Fibroblast of skin of abdomen (primary cell): ENCODE measurements around the gene CELF6.
"Not testable (repeated sequence)": the region's sequence is repeated elsewhere in the genome, so short reads cannot be mapped to it uniquely, and the experiment has no call there.

ENCODE experiments used
- DNase-seq: peaks from one replicate; pipeline ENCODE4 v3.0.0-alpha.2; 2013

Gene CELF6

GRCh38 chr15:72315706-72316370, 4.1 kb downstream of the CELF6 start:
- DNase-seq = no peak

- no peak for DNase-seq
Measured at GRCh38 chr15:72313881-72314280, 6.1 kb downstream of the CELF6 start.

DNA sequence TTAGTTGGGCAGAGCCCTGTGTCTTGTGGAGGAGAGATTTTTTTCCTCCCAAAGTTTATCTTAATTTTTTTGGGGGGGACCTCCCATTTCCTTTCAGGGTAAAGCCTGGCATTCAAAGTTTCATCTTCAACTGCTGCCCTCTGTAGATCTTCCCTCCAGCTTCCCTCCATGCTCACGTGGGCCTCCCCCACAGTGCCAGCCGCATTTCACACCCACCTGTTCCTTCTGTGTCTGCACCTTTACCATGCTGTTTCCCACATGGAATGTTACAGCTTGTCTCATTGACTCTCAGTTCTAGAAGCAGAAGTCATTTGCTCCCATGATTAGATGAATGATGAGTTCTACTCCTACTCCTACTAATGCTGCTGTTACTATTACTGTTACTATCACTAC, 6.5 kb downstream of the CELF6 start:
- DNase-seq = no peak

DNA sequence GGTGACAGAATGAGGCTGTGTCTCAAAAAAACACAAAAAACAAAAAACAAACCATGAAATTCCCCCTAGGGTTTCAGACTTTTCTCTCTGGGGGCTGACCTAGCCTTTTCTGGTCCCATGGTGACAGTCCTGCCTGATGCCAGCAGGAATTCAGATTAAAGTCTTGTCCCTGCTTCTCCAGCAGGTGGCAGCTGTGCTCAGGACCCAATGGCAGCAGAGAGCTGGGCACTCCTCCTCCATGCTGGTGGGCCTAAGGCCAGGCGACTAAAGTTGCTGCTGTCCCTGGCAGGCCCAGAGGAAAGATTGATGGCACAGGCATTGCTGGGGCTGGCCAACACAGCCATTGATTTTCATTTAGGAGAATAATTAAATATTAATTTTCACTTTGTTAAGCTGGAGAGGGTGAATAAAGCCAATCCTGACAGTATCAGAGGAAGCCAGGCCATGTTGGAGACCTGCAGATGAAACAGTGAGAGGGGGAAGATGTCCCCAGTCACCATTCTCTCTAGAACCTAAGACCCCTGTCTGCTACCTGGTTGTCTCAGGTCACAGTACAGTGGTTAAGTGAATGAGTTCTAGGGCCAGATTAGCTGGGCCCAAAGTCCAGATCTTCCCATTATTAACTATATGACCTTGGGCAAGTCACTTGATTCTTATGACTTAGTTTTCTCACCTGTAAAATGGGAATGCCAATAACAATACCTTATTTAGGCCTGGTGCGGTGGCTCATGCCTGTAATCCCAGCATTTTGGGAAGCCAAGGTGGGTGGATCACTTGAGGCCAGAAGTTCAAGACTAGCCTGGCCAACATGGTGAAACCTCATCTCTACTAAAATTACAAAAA, 7.1 kb downstream of the CELF6 start:
- DNase-seq = peak; percentile 61

DNA sequence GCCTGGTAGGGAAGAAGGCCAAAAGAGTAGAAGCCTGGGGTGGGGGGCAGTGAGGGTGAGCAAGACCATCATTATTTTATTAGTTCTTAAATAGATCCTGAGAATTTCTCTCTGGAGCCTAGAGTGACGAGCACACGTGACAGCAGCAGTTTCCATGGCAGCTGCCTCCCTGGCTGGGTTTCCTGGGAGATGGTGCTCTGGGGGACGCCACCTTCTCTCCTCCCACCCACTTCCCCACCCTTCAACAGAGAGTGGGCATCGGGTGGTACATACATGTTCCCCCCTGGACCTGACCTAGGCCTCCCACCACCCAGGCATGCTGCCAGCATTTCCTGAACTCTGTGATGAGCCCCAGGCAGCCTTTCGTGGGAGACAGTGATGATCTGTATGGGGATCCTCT, 12.9 kb downstream of the CELF6 start:
- DNase-seq = no peak

DNA sequence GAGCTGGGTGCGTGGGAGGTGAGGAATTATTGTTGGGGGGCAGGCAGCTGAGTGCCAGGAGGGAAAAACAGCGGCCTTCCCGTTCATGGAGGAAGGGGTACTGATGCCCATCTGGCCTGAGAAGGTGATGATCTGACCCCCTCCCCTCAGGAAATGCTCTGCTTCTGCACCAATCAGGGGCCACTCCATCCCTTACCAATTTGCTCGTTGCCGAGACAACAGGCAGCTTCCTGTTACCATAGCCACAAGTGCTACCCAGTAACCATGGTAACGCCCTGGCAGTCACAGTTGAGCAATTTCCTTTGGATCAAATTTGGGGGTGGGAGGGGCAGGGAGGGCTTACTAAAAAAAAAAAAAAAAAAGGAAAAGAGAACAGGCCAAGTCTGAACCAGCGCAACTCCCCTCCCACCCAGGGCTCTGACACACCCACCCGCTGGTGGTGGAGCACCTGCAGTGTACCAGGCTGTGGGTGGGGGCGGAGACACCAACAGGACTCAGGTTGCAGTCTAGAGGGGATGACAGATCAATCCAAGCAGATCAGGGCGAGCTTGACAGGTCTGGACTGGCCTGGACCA, 13.7 kb downstream of the CELF6 start:
- peak; percentile 31 for DNase-seq

- DNase-seq = no peak
Measured at GRCh38 chr15:72304596-72304995, 15.4 kb downstream of the CELF6 start.

DNA sequence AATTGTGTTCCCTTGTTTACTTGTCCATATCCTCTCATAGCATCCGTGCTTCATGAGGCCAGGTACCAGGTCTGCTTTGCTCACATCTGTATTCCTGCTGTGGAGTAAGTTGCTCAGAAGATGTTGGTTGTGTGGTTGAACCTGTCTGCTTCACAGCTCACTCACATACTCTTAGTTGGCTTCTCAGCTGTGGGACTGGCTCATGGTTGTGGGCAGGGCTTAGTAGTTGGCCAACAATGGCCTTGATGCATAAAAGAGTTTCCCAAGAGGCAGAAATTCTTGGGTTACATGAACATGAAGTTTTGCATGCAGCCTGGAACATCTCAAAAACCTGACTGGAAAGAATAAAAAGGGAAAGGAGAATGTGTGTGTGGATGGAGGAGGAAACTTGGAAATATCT, 17.0 kb downstream of the CELF6 start:
- no peak for DNase-seq

GRCh38 chr15:72289597-72290325, 30.2 kb downstream of the CELF6 start:
- no peak for DNase-seq

DNA sequence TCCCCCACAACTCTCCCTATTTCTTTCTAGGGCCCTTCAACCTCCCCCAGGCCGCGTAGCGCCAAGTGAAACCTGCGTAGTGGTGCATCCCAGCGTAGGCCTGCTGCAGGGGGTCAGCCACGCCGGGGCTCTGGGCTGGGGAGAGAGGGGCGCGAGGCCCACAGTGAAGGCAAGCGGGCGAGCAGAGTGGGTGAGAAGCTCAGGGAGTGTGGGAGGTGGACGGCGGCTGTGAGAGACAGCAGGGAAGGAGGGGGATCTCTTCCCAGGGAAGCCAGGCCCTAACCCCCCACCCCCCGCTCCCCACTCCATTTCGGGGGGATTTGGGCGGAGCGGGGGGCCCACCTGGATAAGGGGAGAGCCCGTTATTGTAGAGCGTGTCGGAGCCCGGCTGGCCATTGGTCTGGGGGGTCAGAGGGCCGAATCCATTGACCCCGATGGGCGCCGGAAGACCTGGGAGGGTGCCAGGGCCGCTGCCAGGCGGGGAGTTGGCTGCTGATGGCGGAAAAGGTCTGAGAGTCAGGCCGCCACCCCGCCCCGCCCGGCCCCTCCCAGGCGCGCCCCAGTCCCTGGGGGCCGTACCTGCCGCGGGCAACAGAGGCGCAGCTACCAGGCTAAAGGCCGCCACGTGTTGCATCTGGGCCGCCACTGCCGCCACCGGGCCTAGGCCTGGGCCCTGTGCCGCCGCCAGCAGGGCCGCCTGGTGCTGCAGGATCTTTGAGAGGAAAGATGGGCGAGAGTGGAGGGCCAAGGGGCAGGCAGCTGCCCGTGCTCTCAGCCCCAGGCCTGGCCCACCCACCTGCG, 31.0 kb downstream of the CELF6 start:
- no peak for DNase-seq

- peak; percentile 15 for DNase-seq
Measured at GRCh38 chr15:72285927-72286516, 33.9 kb downstream of the CELF6 start.

- no peak for DNase-seq
Measured at GRCh38 chr15:72285402-72285801, 34.6 kb downstream of the CELF6 start.

DNA sequence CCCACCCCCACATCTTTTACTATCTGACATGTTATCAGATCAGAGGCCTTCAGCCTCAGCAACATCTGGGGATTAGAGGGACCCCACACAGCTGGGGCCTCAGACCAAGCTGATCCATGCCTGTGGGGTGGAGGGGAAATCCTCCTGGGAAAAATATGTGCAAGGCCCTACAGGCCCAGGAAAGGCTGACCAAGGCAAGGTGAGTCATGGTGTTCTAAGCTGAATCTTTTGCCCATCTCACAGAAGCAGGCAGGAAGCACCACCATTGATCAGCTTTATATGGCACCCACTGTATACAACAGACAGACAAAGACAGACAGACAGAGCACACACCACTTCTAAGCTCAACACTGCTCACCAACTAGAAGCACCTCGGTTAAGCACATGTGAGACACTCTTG, 35.2 kb downstream of the CELF6 start:
- DNase-seq = no peak

GRCh38 chr15:72281713-72282112, 38.2 kb downstream of the CELF6 start:
- no peak for DNase-seq

DNA sequence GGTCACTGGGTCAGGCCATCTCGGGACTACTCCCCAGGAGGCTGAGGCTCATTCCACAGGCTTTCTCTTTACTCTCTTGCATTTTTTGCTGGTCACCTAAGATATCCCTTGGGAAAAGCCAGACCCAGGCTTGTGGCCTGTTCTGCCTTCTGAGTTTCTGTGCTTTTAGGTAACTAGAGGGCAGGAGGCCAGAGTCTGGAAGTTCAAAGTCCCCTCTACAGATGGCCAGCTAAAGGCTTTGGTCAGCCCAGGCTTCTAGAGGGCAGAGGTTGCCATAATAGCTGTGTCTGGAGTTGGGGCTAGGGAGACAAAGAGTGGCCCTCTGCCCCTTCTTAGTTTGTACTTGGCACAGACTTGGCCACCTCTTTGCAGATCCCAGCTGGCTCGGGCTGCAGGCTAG, 39.2 kb downstream of the CELF6 start:
- no peak for DNase-seq

DNA sequence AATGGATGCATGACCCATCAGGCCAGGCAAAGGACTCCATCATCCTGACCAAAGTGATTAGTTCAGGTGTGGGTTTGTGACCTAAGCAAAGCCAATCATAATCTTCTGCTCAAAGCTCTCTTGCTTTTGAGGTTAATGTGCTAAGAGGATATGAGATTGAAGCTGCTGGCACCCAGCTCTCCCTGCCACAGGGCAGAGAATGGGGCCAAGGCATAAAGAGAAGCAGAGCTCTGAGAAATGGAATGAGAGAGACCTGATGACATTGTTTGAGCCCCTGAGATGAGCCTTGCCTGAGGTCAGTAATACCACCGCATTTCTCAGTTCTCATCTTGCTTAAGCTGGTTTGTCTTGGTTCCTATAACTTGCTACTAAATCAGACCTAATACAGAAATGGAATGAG, 41.2 kb downstream of the CELF6 start:
- no peak for DNase-seq

- DNase-seq = no peak
Measured at GRCh38 chr15:72276326-72276700, 43.6 kb downstream of the CELF6 start.

- DNase-seq = not testable (repeated sequence)
Measured at GRCh38 chr15:72275635-72276325, 44.2 kb downstream of the CELF6 start.

GRCh38 chr15:72272997-72273352, 47.0 kb downstream of the CELF6 start:
- no peak for DNase-seq

DNA sequence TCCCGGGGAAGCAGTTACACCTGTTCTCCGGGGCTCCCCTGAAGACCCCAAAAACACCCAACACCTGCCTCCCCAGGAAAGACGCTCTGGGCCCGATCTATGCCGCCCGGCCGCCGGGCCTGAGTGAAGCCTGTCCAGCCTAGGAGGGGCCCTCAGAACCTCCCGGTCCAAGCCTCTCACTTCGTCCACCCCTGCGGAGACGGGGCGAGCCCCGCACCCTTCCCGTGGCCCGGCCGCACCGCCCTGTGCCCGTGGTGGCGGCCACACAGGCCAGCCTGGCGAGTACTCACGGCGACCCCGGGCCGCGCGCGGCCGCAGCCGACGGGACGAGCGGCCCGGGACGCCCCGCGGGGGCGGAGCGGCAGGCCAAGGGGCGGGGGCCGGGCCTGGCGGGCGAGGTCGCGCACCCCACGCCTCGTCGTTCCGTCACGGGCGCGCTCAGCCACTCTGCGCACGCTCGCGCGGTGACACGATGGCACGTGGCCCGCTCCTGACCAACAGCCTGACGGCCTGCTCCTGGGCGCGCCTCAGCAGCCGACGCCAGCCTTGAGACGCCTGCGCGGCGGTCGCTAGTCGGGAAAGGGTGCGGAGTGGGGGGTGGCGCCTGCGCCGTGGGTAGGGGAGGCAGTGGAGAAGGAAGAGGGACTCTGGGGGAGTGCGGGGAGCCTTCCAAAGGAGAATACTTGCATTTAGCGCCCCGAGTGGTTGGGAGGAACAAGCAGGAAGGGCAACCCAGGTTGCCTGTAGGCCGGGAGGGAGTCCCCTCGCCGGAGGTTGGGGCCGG, 47.6 kb downstream of the CELF6 start, which contains the start of gene PARP6:
Gene PARP6, minus strand, starts transcription at position 342 of the 784 bp plus-strand sequence. CDS start 5,077 bp downstream, outside the sequence.
- peak; percentile 99 for DNase-seq

DNA sequence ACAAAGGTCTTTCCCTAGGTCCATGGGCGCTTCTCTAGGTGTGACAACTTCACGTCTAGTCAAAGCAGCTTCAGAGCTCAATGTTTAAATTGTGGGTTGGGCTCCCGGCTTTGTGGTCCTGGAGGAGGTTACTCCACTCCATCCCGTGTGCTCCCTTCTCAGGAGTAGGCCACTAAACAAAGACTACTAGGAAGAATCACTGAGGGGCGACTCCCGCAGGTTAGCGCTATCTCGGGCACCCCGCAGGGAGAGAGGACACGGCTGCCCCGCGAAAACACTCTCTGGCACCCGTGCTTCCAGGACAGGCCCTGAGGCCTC, 48.1 kb downstream of the CELF6 start:
- peak; percentile 9 for DNase-seq
